B cell (primary cell): ENCODE results near the gene RNF8. TPM values are rescaled to one million over a fixed set of nuclear protein-coding genes. Genes with fewer than 3 reads are reported as not detected.

Experiments used
- ATAC-seq: fragments of 200-7000 bp; cut with Tn5 transposase; one replicate; pipeline ENCODE4 v1.10.0; 2021; ENCODE audit warnings: low read depth, mild to moderate bottlenecking, moderate number of reproducible peaks, moderate library complexity
- CTCF ChIA-PET: fragments of 350-600 bp; sonication (Branson Sonifier 250); formaldehyde crosslinking; loops from one replicate; lab custom pipeline; 2021; ENCODE audit warnings: antibody characterized with exemption, inconsistent platforms; lab: Charles Lee
- POLR2A ChIA-PET: fragments of 350-600 bp; sonication (Branson Sonifier 250); formaldehyde crosslinking; loops from one replicate; lab custom pipeline; 2021; ENCODE audit warnings: antibody characterized with exemption; lab: Charles Lee
- DNase-seq: peaks from one replicate; pipeline ENCODE4 v3.0.0; 2013
- H2AFZ ChIP-seq: 2 replicates; pipeline ENCODE4 v1.6.1; 2012; ENCODE audit warnings: mild to moderate bottlenecking, low read depth, low read length; ENCODE audit not compliant: insufficient read depth, poor library complexity, severe bottlenecking
- H3K27ac ChIP-seq, 2 donors: 1 replicate in 1 of 2; 2 replicates in 1 of 2; pipeline ENCODE4 v1.5.1; 2012 to 2013; ENCODE audit warnings: low read length in 2 of 2, mild to moderate bottlenecking in 2 of 2, moderate library complexity in 1 of 2
- H3K27me3 ChIP-seq, 4 experiments: fragments of 200-600 bp in 1 of 4; sonication (generic) in 1 of 4; replicated peaks in 1 of 4; 1 replicate in 2 of 4; 2 replicates in 2 of 4; pipeline versions ENCODE4 v1.6.1 to v1.7.0; 2013 to 2016; ENCODE audit warnings: low read length in 3 of 4, mild to moderate bottlenecking in 2 of 4, mixed read lengths in 1 of 4, moderate library complexity in 1 of 4; ENCODE audit not compliant: insufficient read depth in 4 of 4, control insufficient read depth in 3 of 4; ENCODE audit errors: control extremely low read depth in 1 of 4
- H3K36me3 ChIP-seq, 2 experiments: replicated peaks in 1 of 2; 1 replicate in 1 of 2; 2 replicates in 1 of 2; pipeline versions ENCODE4 v1.6.1 to v1.7.1; 2013; ENCODE audit warnings: low read length in 1 of 2; ENCODE audit not compliant: insufficient read depth in 2 of 2, control insufficient read depth in 1 of 2; ENCODE audit errors: control extremely low read depth in 1 of 2, extremely low read depth in 1 of 2
- H3K4me1 ChIP-seq, 2 donors: fragments of 200-600 bp in 1 of 2; sonication (generic) in 1 of 2; 1 replicate in 1 of 2; 2 replicates in 1 of 2; pipeline versions ENCODE4 v1.5.1 to v1.6.1; 2013 to 2017; ENCODE audit warnings: low read length in 2 of 2; ENCODE audit not compliant: control insufficient read depth in 2 of 2, insufficient read depth in 2 of 2
- H3K4me2 ChIP-seq: replicated peaks from 2 replicates; pipeline ENCODE3; 2012; ENCODE audit warnings: mild to moderate bottlenecking, low read depth, low read length; ENCODE audit not compliant: poor library complexity, severe bottlenecking
- H3K4me3 ChIP-seq, 5 experiments: fragments of 200-600 bp in 1 of 5; sonication (generic) in 1 of 5; 1 replicate in 3 of 5; 2 replicates in 2 of 5; pipeline versions ENCODE4 v1.5.1 to v1.7.0; 2011 to 2016; ENCODE audit warnings: low read length in 4 of 5, mild to moderate bottlenecking in 4 of 5, low read depth in 2 of 5, control low read depth in 1 of 5, moderate library complexity in 1 of 5; ENCODE audit not compliant: insufficient read depth in 1 of 5; ENCODE audit errors: control extremely low read depth in 1 of 5, extremely low read depth in 1 of 5
- H3K79me2 ChIP-seq: fragments of 200-600 bp; sonication (generic); one replicate; pipeline ENCODE4 v1.6.0; 2016; ENCODE audit warnings: low read length; ENCODE audit not compliant: control insufficient read depth, insufficient read depth
- H3K9ac ChIP-seq: fragments of 200-600 bp; sonication (generic); 2 replicates; pipeline ENCODE4 v1.6.1; 2017; ENCODE audit warnings: mild to moderate bottlenecking, low read length, moderate library complexity
- H3K9me3 ChIP-seq, 3 donors: one replicate each; pipeline versions ENCODE4 v1.6.1 to v1.7.1; 2013; ENCODE audit warnings: low read length in 2 of 3; ENCODE audit not compliant: control insufficient read depth in 2 of 3, insufficient read depth in 1 of 3; ENCODE audit errors: control extremely low read depth in 1 of 3
- H4K20me1 ChIP-seq: 2 replicates; pipeline ENCODE4 v1.6.0; 2012; ENCODE audit warnings: mild to moderate bottlenecking, low read length; ENCODE audit not compliant: insufficient read depth, control insufficient read depth, poor library complexity, severe bottlenecking
- H3K27ac Mint-ChIP-seq: one replicate; pipeline ENCODE4 v1.8.0; 2021; ENCODE audit warnings: mixed read lengths
- H3K27me3 Mint-ChIP-seq: one replicate; pipeline ENCODE4 v1.8.0; 2021; ENCODE audit warnings: mixed read lengths
- H3K4me1 Mint-ChIP-seq: one replicate; pipeline ENCODE4 v1.8.0; 2021; ENCODE audit warnings: mixed read lengths
- H3K4me3 Mint-ChIP-seq: one replicate; pipeline ENCODE4 v1.8.0; 2021; ENCODE audit warnings: mixed read lengths
- H3K9me3 Mint-ChIP-seq: one replicate; pipeline ENCODE4 v1.8.0; 2022; ENCODE audit warnings: mixed read lengths; ENCODE audit not compliant: insufficient read depth
- CTCF ChIP-seq: fragments of 200-600 bp; IDR thresholded peaks from one replicate; pipeline ENCODE4 v1.8.0; 2022; ENCODE audit warnings: antibody characterized with exemption, mild to moderate bottlenecking
- EZH2 ChIP-seq: IDR thresholded peaks from 2 replicates; pipeline ENCODE4 v1.6.1; 2012; ENCODE audit warnings: borderline replicate concordance, low read depth, mild to moderate bottlenecking, moderate library complexity, low read length; ENCODE audit not compliant: insufficient read depth, poor library complexity, severe bottlenecking
- WGBS: methylation state at CpG from one replicate; pipeline ENCODE4 v1.1.5; 2013; ENCODE audit warnings: missing lambda C conversion rate; ENCODE audit not compliant: insufficient coverage; 5-methylcytosine and 5-hydroxymethylcytosine counted together
- intact Hi-C: fragments of 100-400 bp; cut with micrococcal nuclease; formaldehyde crosslinking; loops from one replicate; pipeline ENCODE4 v1.10.0; 2022
- polyA plus RNA-seq: library from polyadenylated mRNA; depleted of rRNA; stranded (reverse); fragments of >200 nt; gene quantifications from 2 replicates; pipeline ENCODE4 v1.2.3, GENCODE V29; 2012
- total RNA-seq, 2 donors: library from RNA; stranded (reverse); fragments of 120-200 nt in 1 of 2; gene quantifications; 1 replicate in 1 of 2; 2 replicates in 1 of 2; pipeline versions ENCODE4 v1.2.3 to v1.2.4, GENCODE V29; 2013 to 2022

Gene RNF8
- total and polyA plus RNA-seq, 2 donors (not counting 1 experiment from before 2014, with no cell fraction given) = 5.3 to 16.9 TPM

GRCh38 chr6:37371154-37372083 is 17.6 kb downstream of the RNF8 start:
- H3K9ac ChIP-seq = no peak overlapping the region
- CTCF ChIA-PET = interaction anchor here (6.1 kb wide), 1 partner anchor 10 kb away, joined by 21 read pairs; no protein-coding TSS in a partner anchor
- no peak overlapping the region for H3K27ac Mint-ChIP-seq
- no peaks in the 10 kb centered on the region for H4K20me1 ChIP-seq
- no peak overlapping the region for H3K4me3 ChIP-seq
- H3K27me3 Mint-ChIP-seq = no peaks in the 10 kb centered on the region
- no peak for DNase-seq
- H3K9me3 ChIP-seq = no peaks in the 10 kb centered on the region
- peaks cover 5 to 25% of the 10 kb centered on the region in 2 experiments for H3K36me3 ChIP-seq
- no peak overlapping the region for H2AFZ ChIP-seq
- no peak overlapping the region for H3K27ac ChIP-seq
- intact Hi-C loops = no loop called here
- H3K4me2 ChIP-seq = no peak overlapping the region
- H3K4me1 ChIP-seq = peaks cover 21 to 37% of the 10 kb centered on the region in 2 donors
- H3K9me3 Mint-ChIP-seq = no peaks in the 10 kb centered on the region
- ATAC-seq = no peak
- H3K79me2 ChIP-seq = peaks cover 4% of the 10 kb centered on the region
- TF ChIP-seq EZH2 (no peak), CTCF (no peak)
- 100% methylated on average over 3 of the region's 4 CpGs for WGBS
- no peak overlapping the region for H3K4me3 Mint-ChIP-seq
- POLR2A ChIA-PET = no interaction called here
- peaks cover 33% of the 10 kb centered on the region for H3K4me1 Mint-ChIP-seq
- H3K27me3 ChIP-seq = no peaks in the 10 kb centered on the region

- no CpG with 5 or more reads among the region's 1 CpG for WGBS
- Histone ChIP-seq H2AFZ (no peak overlapping the region), H3K27ac (no peak overlapping the region), H4K20me1 (no peaks in the 10 kb centered on the region), H3K4me1 (peaks cover 25 to 44% of the 10 kb centered on the region in 2 donors), H3K27me3 (no peaks in the 10 kb centered on the region), H3K4me2 (no peak overlapping the region), H3K9ac (no peak overlapping the region), H3K36me3 (peaks cover 5 to 25% of the 10 kb centered on the region in 2 experiments), H3K4me3 (no peak overlapping the region), H3K9me3 (no peaks in the 10 kb centered on the region), H3K79me2 (no peaks in the 10 kb centered on the region)
- H3K27me3 Mint-ChIP-seq = no peaks in the 10 kb centered on the region
- no peaks in the 10 kb centered on the region for H3K9me3 Mint-ChIP-seq
- H3K27ac Mint-ChIP-seq = no peak overlapping the region
- intact Hi-C loops = no loop called here
- ATAC-seq (no peak), DNase-seq (no peak)
- POLR2A ChIA-PET = no interaction called here
- H3K4me1 Mint-ChIP-seq = peaks cover 34% of the 10 kb centered on the region
- TF ChIP-seq CTCF (no peak), EZH2 (no peak)
- no peak overlapping the region for H3K4me3 Mint-ChIP-seq
- CTCF ChIA-PET = interaction anchor here (6.1 kb wide), 1 partner anchor 10 kb away, joined by 21 read pairs; no protein-coding TSS in a partner anchor
These were observed 18.3 kb downstream of the RNF8 start for GRCh38 chr6:37372116-37372515.
